Naive thymus-derived CD4-positive, alpha-beta T cell (primary cell): ENCODE data around the gene KDM2A. TPM values are rescaled to one million over a fixed set of nuclear protein-coding genes. Genes with fewer than 3 reads are reported as not detected.
"Not testable (repeated sequence)": the region's sequence is repeated elsewhere in the genome, so short reads cannot be mapped to it uniquely, and the experiment has no call there.

ENCODE experiments used
- ATAC-seq: fragments of 150-1000 bp; cut with Tn5 transposase; 2 replicates; pipeline ENCODE4 v1.10.0; 2021; ENCODE audit warnings: mild to moderate bottlenecking, moderate library complexity
- CTCF ChIA-PET: fragments of 350-600 bp; sonication (Branson Sonifier 250); formaldehyde crosslinking; loops from one replicate; lab custom pipeline; 2021; ENCODE audit warnings: antibody characterized with exemption; lab: Charles Lee
- POLR2A ChIA-PET: fragments of 350-600 bp; sonication (Branson Sonifier 250); formaldehyde crosslinking; loops from one replicate; lab custom pipeline; 2021; ENCODE audit warnings: antibody characterized with exemption, inconsistent platforms; lab: Charles Lee
- DNase-seq, 9 donors: peaks; one replicate each; pipeline versions ENCODE4 v3.0.0 to v3.0.0-alpha.2; 2020 to 2022; ENCODE audit warnings: mixed read lengths in 1 of 9
- H3K27ac ChIP-seq: one replicate; pipeline ENCODE4 v1.7.0; 2013; ENCODE audit warnings: mild to moderate bottlenecking, low read depth, low read length, moderate library complexity
- H3K27me3 ChIP-seq, 2 donors: one replicate each; pipeline ENCODE4 v1.7.0; 2013; ENCODE audit warnings: low read length in 2 of 2, mild to moderate bottlenecking in 2 of 2, moderate library complexity in 2 of 2; ENCODE audit not compliant: control insufficient read depth in 2 of 2, insufficient read depth in 2 of 2
- H3K36me3 ChIP-seq, 3 experiments: 1 replicate in 2 of 3; 2 replicates in 1 of 3; pipeline ENCODE4 v1.7.0; 2013; ENCODE audit warnings: low read length in 3 of 3, mild to moderate bottlenecking in 3 of 3, moderate library complexity in 1 of 3; ENCODE audit not compliant: insufficient read depth in 3 of 3, control insufficient read depth in 2 of 3
- H3K4me1 ChIP-seq, 2 donors: one replicate each; pipeline ENCODE4 v1.7.0; 2013; ENCODE audit warnings: low read length in 2 of 2, mild to moderate bottlenecking in 2 of 2, moderate library complexity in 1 of 2; ENCODE audit not compliant: control insufficient read depth in 2 of 2, insufficient read depth in 2 of 2
- H3K4me3 ChIP-seq: 2 replicates; pipeline ENCODE4 v1.7.0; 2013; ENCODE audit warnings: mild to moderate bottlenecking, low read length
- H3K9me3 ChIP-seq, 3 experiments: 1 replicate in 2 of 3; 2 replicates in 1 of 3; pipeline ENCODE4 v1.7.0; 2013; ENCODE audit warnings: low read length in 3 of 3; ENCODE audit not compliant: control insufficient read depth in 2 of 3
- H3K27ac Mint-ChIP-seq, 9 donors: one replicate each; pipeline ENCODE4 v1.8.0; 2020 to 2022; ENCODE audit warnings: mixed read lengths in 9 of 9, mild to moderate bottlenecking in 8 of 9, moderate library complexity in 5 of 9, inconsistent platforms in 2 of 9
- H3K27me3 Mint-ChIP-seq, 5 donors: one replicate each; pipeline ENCODE4 v1.8.0; 2021 to 2022; ENCODE audit warnings: mixed read lengths in 5 of 5, mild to moderate bottlenecking in 1 of 5
- H3K36me3 Mint-ChIP-seq, 5 donors: one replicate each; pipeline ENCODE4 v1.8.0; 2020 to 2022; ENCODE audit warnings: mixed read lengths in 5 of 5, mild to moderate bottlenecking in 3 of 5, inconsistent platforms in 1 of 5
- H3K4me1 Mint-ChIP-seq, 7 donors: one replicate each; pipeline ENCODE4 v1.8.0; 2020 to 2022; ENCODE audit warnings: mixed read lengths in 7 of 7, mild to moderate bottlenecking in 3 of 7, inconsistent platforms in 1 of 7
- H3K4me3 Mint-ChIP-seq, 10 donors: one replicate each; pipeline ENCODE4 v1.8.0; 2020 to 2022; ENCODE audit warnings: mild to moderate bottlenecking in 10 of 10, mixed read lengths in 10 of 10, moderate library complexity in 6 of 10, inconsistent platforms in 2 of 10
- H3K9me3 Mint-ChIP-seq, 11 donors: one replicate each; pipeline ENCODE4 v1.8.0; 2020 to 2022; ENCODE audit warnings: mixed read lengths in 11 of 11, mild to moderate bottlenecking in 4 of 11, inconsistent platforms in 1 of 11, moderate library complexity in 1 of 11
- intact Hi-C, 2 donors: fragments of 100-400 bp; cut with micrococcal nuclease; formaldehyde crosslinking; loops; one replicate each; pipeline ENCODE4 v1.15.1; 2023
- polyA plus RNA-seq, 2 donors: library from polyadenylated mRNA; unstranded; fragments of 300-500 nt; fragmentation: Illumina TruSeq; gene quantifications; one replicate each; pipeline ENCODE4 v1.2.3, GENCODE V29; 2021
- total RNA-seq, 6 experiments: library from RNA in 5 of 6; stranded (reverse) in 5 of 6; gene quantifications; 1 replicate in 5 of 6; 2 replicates in 1 of 6; pipeline ENCODE4 v1.2.3 and lab custom pipeline; 2021 to 2026

KDM2A gene
- total and polyA plus RNA-seq, 7 experiments from 2014 or later, result 8.7 to 298 (median 223) TPM

DNA sequence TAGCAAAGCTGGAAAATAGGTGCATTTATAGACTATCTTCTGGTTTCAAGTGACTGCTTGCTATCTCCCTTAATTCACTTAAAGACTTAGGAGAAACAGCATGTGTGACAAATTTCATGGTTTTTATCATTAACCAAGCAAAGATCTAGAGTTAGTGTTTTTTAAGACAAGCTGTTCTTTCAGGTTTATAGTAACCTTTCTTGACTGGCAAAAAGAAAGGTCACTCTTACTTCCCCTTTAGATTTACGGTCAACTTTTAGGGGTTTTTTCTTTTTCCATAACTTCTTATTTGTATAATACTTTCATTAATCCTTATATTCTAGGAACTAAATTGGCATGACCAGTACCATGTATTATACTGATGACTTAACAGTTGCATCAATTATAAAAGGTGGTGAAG is 46.6 kb downstream of the KDM2A start:
- no peaks in the 10 kb centered on the region for H3K36me3 ChIP-seq
- no peaks in the 10 kb centered on the region for H3K9me3 ChIP-seq
- ATAC-seq (no peak), DNase-seq (no peak)
- H3K4me1 Mint-ChIP-seq, result peaks cover 14 to 66% (median 51%) of the 10 kb centered on the region in 7 donors
- CTCF ChIA-PET, result interaction anchor here (1.0 kb wide), 1 partner anchor 80 kb away, joined by 3 read pairs; no protein-coding TSS in a partner anchor
- H3K27ac ChIP-seq, result no peak overlapping the region
- no peaks in the 10 kb centered on the region for H3K27me3 Mint-ChIP-seq
- POLR2A ChIA-PET, result no interaction called here
- no peaks in the 10 kb centered on the region for H3K27me3 ChIP-seq
- H3K4me3 ChIP-seq, result no peak overlapping the region
- H3K4me3 Mint-ChIP-seq, result no peak overlapping the region
- H3K9me3 Mint-ChIP-seq, result no peaks in the 10 kb centered on the region
- H3K27ac Mint-ChIP-seq, result peak overlapping the region in 7 of 9 donors; percentile 7 to 76 (median 57)
- peaks cover 0 to 6% of the 10 kb centered on the region in 2 donors for H3K4me1 ChIP-seq
- H3K36me3 Mint-ChIP-seq, result peaks cover 0 to 10% (median 5%) of the 10 kb centered on the region in 5 donors
- intact Hi-C loops, result no loop called here

DNA sequence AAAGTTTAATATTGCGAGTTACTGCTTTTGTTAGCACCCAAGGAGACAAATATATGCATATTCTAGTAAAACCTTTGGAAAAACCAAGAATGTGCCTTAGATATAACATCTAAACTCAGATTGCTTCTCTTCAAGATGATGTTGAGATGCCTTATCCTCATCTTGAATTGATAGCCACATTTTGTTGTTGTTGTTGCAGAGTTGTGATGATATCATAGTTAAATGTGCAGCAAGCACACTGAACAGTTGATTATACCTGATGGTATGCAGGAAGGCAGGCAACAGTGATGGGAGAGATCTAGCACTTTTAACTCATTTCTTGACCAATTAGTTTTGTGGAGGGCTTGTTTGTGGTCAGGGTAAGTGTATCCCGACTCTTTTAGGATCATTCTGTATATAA is 48.0 kb downstream of the KDM2A start:
- Histone ChIP-seq H3K27me3 (no peaks in the 10 kb centered on the region), H3K36me3 (peaks cover 0 to 4% (median 0%) of the 10 kb centered on the region in 3 experiments), H3K4me3 (no peak overlapping the region), H3K27ac (peak overlapping the region; percentile 25), H3K9me3 (no peaks in the 10 kb centered on the region), H3K4me1 (peaks cover 0 to 3% of the 10 kb centered on the region in 2 donors)
- Mint-ChIP-seq H3K27me3 (no peaks in the 10 kb centered on the region), H3K9me3 (no peaks in the 10 kb centered on the region), H3K36me3 (peaks cover 0 to 17% (median 8%) of the 10 kb centered on the region in 5 donors), H3K27ac (peak overlapping the region in 4 of 9 donors; percentile 12 to 63 (median 32)), H3K4me1 (peaks cover 20 to 66% (median 54%) of the 10 kb centered on the region in 7 donors), H3K4me3 (no peak overlapping the region)
- ATAC-seq (no peak), DNase-seq (no peak)
- ChIA-PET CTCF (interaction anchor here (0.7 to 4.6 kb wide), 13 partner anchors 10 to 374 kb away, joined by 3 to 20 read pairs (median 4); partner anchors contain the start of gene KDM2A), POLR2A (interaction anchor here (0.6 to 0.8 kb wide), 3 partner anchors 8 to 545 kb away, joined by 3 read pairs; no protein-coding TSS in a partner anchor)
- intact Hi-C loops, result no loop called here

- no peaks in the 10 kb centered on the region for H3K27me3 ChIP-seq
- H3K36me3 ChIP-seq, result peaks cover 0 to 5% (median 0%) of the 10 kb centered on the region in 3 experiments
- no peak overlapping the region for H3K4me3 ChIP-seq
- Mint-ChIP-seq H3K9me3 (no peaks in the 10 kb centered on the region), H3K27me3 (no peaks in the 10 kb centered on the region), H3K4me1 (peaks cover 20 to 71% (median 60%) of the 10 kb centered on the region in 7 donors), H3K27ac (peak overlapping the region in 3 of 9 donors; percentile 6 to 26 (median 19)), H3K4me3 (no peak overlapping the region), H3K36me3 (peaks cover 0 to 22% (median 10%) of the 10 kb centered on the region in 5 donors)
- DNase-seq (no peak), ATAC-seq (no peak)
- POLR2A ChIA-PET, result interaction anchor here (0.6 to 0.8 kb wide), 3 partner anchors 9 to 546 kb away, joined by 3 read pairs; no protein-coding TSS in a partner anchor
- H3K4me1 ChIP-seq, result peaks cover 0 to 3% of the 10 kb centered on the region in 2 donors
- peak overlapping the region; percentile 14 for H3K27ac ChIP-seq
- CTCF ChIA-PET, result interaction anchor here (0.6 to 4.6 kb wide), 14 partner anchors 10 to 374 kb away, joined by 3 to 20 read pairs (median 4); partner anchors contain the start of gene KDM2A
- H3K9me3 ChIP-seq, result no peaks in the 10 kb centered on the region
- intact Hi-C loops, result loop anchor here (1.0 kb wide), 2 partner anchors 48 to 86 kb away; partner anchors contain the start of gene KDM2A (in 1 of the 2)
Observed at GRCh38 chr11:67167719-67168118, 48.7 kb downstream of the KDM2A start.

DNA sequence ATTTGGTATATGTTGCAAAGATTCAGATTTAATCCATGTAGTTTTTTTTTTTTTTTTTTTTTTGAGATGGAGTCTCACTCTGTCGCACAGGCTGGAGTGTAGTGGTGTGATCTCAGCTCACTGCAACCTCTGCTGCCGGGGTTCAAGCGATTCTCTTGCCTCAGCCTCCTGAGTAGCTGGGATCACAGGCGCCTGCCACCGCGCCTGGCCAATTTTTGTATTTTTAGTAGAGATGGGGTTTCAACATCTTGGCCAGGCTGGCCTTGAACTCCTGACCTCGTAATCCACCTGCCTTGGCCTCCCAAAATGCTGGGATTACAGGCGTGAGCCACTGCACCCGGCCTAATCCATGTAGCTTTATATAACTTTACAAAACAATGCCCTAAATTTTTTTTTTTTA is 49.8 kb downstream of the KDM2A start:
- peaks cover 20 to 64% (median 53%) of the 10 kb centered on the region in 7 donors for H3K4me1 Mint-ChIP-seq
- POLR2A ChIA-PET, H3K4me1 ChIP-seq, H3K36me3 ChIP-seq, H3K27me3 Mint-ChIP-seq, H3K4me3 ChIP-seq, ATAC-seq, DNase-seq, H3K9me3 Mint-ChIP-seq, H3K27me3 ChIP-seq, H3K4me3 Mint-ChIP-seq, H3K9me3 ChIP-seq, H3K27ac ChIP-seq: not testable (repeated sequence)
- CTCF ChIA-PET, result interaction anchor here (0.6 to 4.6 kb wide), 10 partner anchors 14 to 212 kb away, joined by 3 to 20 read pairs (median 4); partner anchors contain the start of gene KDM2A
- peaks cover 0 to 17% (median 4%) of the 10 kb centered on the region in 5 donors for H3K36me3 Mint-ChIP-seq
- intact Hi-C loops, result loop anchor here (1.0 kb wide), 2 partner anchors 50 to 88 kb away; partner anchors contain the start of gene KDM2A (in 1 of the 2)
- peak overlapping the region in 1 of 9 donors; percentile 6 for H3K27ac Mint-ChIP-seq

DNA sequence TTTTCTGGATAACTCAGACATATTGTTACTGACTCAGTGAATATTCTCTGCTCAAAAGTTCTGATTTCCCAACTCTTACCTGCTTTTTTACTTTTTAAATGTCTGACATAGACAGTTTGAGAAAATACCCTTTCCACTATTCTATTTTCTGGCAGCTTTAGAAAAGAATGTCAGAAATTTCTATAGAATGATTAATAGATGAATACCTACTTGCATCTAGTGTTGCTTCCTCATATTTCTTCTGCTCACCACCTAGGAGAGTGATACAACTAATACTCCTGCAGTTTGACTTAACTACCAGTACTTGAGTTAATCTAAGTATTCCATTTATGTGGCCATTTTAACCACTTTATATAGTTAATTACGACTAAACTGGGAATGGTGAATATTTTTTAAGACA is 55.2 kb downstream of the KDM2A start:
- Histone ChIP-seq H3K36me3 (peaks cover 0 to 12% (median 0%) of the 10 kb centered on the region in 3 experiments), H3K27ac (no peak overlapping the region), H3K27me3 (no peaks in the 10 kb centered on the region), H3K9me3 (no peaks in the 10 kb centered on the region), H3K4me3 (no peak overlapping the region), H3K4me1 (peaks cover 0 to 3% of the 10 kb centered on the region in 2 donors)
- intact Hi-C loops, result no loop called here
- ATAC-seq, result no peak
- H3K4me3 Mint-ChIP-seq, result no peak overlapping the region
- H3K27me3 Mint-ChIP-seq, result no peaks in the 10 kb centered on the region
- H3K36me3 Mint-ChIP-seq, result peaks cover 0 to 13% (median 0%) of the 10 kb centered on the region in 5 donors
- H3K9me3 Mint-ChIP-seq, result no peaks in the 10 kb centered on the region
- H3K27ac Mint-ChIP-seq, result peak overlapping the region in 1 of 9 donors; percentile 27
- DNase-seq, result no peak
- peaks cover 16 to 61% (median 46%) of the 10 kb centered on the region in 7 donors for H3K4me1 Mint-ChIP-seq
- ChIA-PET POLR2A (interaction anchor here (0.5 kb wide), 1 partner anchor 23 kb away, joined by 3 read pairs; no protein-coding TSS in a partner anchor), CTCF (interaction anchor here (1.2 kb wide), 1 partner anchor 12 kb away, joined by 4 read pairs; no protein-coding TSS in a partner anchor)

GRCh38 chr11:67177399-67178281 is 58.6 kb downstream of the KDM2A start:
- POLR2A ChIA-PET, result interaction anchor here (0.7 kb wide), 1 partner anchor 104 kb away, joined by 3 read pairs; no protein-coding TSS in a partner anchor

More at GRCh38 chr11:67177399-67178281, 58.6 kb downstream of the KDM2A start:
- H3K4me3 Mint-ChIP-seq, result no peak overlapping the region
- peak overlapping the region in 2 of 9 donors; percentile 12 to 28 for H3K27ac Mint-ChIP-seq
- peaks cover 4 to 45% (median 28%) of the 10 kb centered on the region in 7 donors for H3K4me1 Mint-ChIP-seq
- H3K9me3 Mint-ChIP-seq, result no peaks in the 10 kb centered on the region
- CTCF ChIA-PET, result no interaction called here
- H3K36me3 Mint-ChIP-seq, result peaks cover under 1 to 17% (median 4%) of the 10 kb centered on the region in 5 donors
- intact Hi-C loops, result no loop called here
- H3K27me3 ChIP-seq, result no peaks in the 10 kb centered on the region
- peaks cover 4 to 35% (median 11%) of the 10 kb centered on the region in 3 experiments for H3K36me3 ChIP-seq
- H3K9me3 ChIP-seq, result no peaks in the 10 kb centered on the region
- no peak overlapping the region for H3K4me3 ChIP-seq
- DNase-seq, result no peak
- no peaks in the 10 kb centered on the region for H3K4me1 ChIP-seq
- no peaks in the 10 kb centered on the region for H3K27me3 Mint-ChIP-seq
- no peak for ATAC-seq
- H3K27ac ChIP-seq, result no peak overlapping the region
